GM12872 (cell line): Measurements from ENCODE around the gene GRIK4.
A peak's percentile ranks its signal among the peaks of the same experiment; 100 is the strongest.

ENCODE experiments used
- CTCF ChIP-seq: IDR thresholded peaks from 3 replicates; pipeline ENCODE4 v1.5.1; 2011; ENCODE audit warnings: low read depth, mild to moderate bottlenecking, low read length, moderate library complexity; ENCODE audit not compliant: insufficient read depth

Gene GRIK4

GRCh38 chr11:120912504-120912903, 401.0 kb downstream of the GRIK4 start:
- peak; percentile 58 for TF ChIP-seq CTCF

- TF ChIP-seq CTCF = no peak
Measured at GRCh38 chr11:120912915-120913314, 401.4 kb downstream of the GRIK4 start.

GRCh38 chr11:120914021-120914420, 402.5 kb downstream of the GRIK4 start:
- TF ChIP-seq CTCF = no peak

GRCh38 chr11:120914601-120915000, 403.1 kb downstream of the GRIK4 start:
- TF ChIP-seq CTCF = no peak

- TF ChIP-seq CTCF = no peak
Measured at GRCh38 chr11:120917559-120918239, 406.2 kb downstream of the GRIK4 start.

GRCh38 chr11:120918257-120918656, 406.7 kb downstream of the GRIK4 start:
- no peak for TF ChIP-seq CTCF

- TF ChIP-seq CTCF = no peak
Measured at GRCh38 chr11:120919045-120919444, 407.5 kb downstream of the GRIK4 start.
